HuH-7 (cell line): ENCODE measurements around the gene SCRN1.
A peak's percentile ranks its signal among the peaks of the same experiment; 100 is the strongest.
"Not testable (repeated sequence)": the region's sequence is repeated elsewhere in the genome, so short reads cannot be mapped to it uniquely, and the experiment has no call there.

Source experiments
- DNase-seq: peaks from one replicate; pipeline ENCODE4 v3.0.0; 2011; ENCODE audit warnings: low spot score

Gene SCRN1

GRCh38 chr7:29926216-29926615 is 63.4 kb downstream of the SCRN1 start:
- no peak for DNase-seq

GRCh38 chr7:29924684-29925083 is 64.9 kb downstream of the SCRN1 start:
- no peak for DNase-seq

GRCh38 chr7:29924006-29924405 is 65.6 kb downstream of the SCRN1 start:
- DNase-seq: no peak

- no peak for DNase-seq
These were observed 66.5 kb downstream of the SCRN1 start for GRCh38 chr7:29922921-29923700.

GRCh38 chr7:29921404-29922010 is 68.1 kb downstream of the SCRN1 start:
- DNase-seq: peak; percentile 66

- no peak for DNase-seq
These were observed 69.1 kb downstream of the SCRN1 start for GRCh38 chr7:29920491-29920890.

GRCh38 chr7:29919790-29920189 is 69.8 kb downstream of the SCRN1 start:
- DNase-seq: no peak

- no peak for DNase-seq
These were observed 70.8 kb downstream of the SCRN1 start for GRCh38 chr7:29918850-29919249.

- DNase-seq: no peak
These were observed 72.0 kb downstream of the SCRN1 start for GRCh38 chr7:29917641-29918040.

GRCh38 chr7:29915481-29916215 is 74.0 kb downstream of the SCRN1 start:
- DNase-seq: no peak

GRCh38 chr7:29914180-29914579 is 75.4 kb downstream of the SCRN1 start:
- DNase-seq: no peak

GRCh38 chr7:29906200-29907022 is 83.2 kb downstream of the SCRN1 start:
- no peak for DNase-seq

- DNase-seq: no peak
These were observed 88.9 kb downstream of the SCRN1 start for GRCh38 chr7:29900745-29901144.

GRCh38 chr7:29898301-29898700 is 91.3 kb downstream of the SCRN1 start:
- DNase-seq: no peak

- DNase-seq: no peak
These were observed 92.8 kb downstream of the SCRN1 start for GRCh38 chr7:29896685-29897411.

GRCh38 chr7:29895559-29895958 is 94.0 kb downstream of the SCRN1 start:
- no peak for DNase-seq

GRCh38 chr7:29894256-29894655 is 95.3 kb downstream of the SCRN1 start:
- no peak for DNase-seq

- DNase-seq: no peak
These were observed 96.1 kb downstream of the SCRN1 start for GRCh38 chr7:29893351-29893965.

- no peak for DNase-seq
These were observed 97.4 kb downstream of the SCRN1 start for GRCh38 chr7:29892231-29892630.

GRCh38 chr7:29891766-29892165 is 97.8 kb downstream of the SCRN1 start:
- DNase-seq: no peak

GRCh38 chr7:29890786-29891185 is 98.8 kb downstream of the SCRN1 start:
- not testable (repeated sequence) for DNase-seq
